Stimulated activated CD4-positive, alpha-beta T cell treated with anti-CD3 and anti-CD28 coated beads, TNF-alpha, amount 100 ng/mL, for 1 hour (primary cell): ENCODE measurements around the gene UVRAG.
"Not testable (repeated sequence)": the region's sequence is repeated elsewhere in the genome, so short reads cannot be mapped to it uniquely, and the experiment has no call there.

ENCODE experiments used
- DNase-seq, 3 donors: peaks; one replicate each; pipeline ENCODE4 v3.0.0-alpha.2; 2020; ENCODE audit warnings: low read depth in 3 of 3, low spot score in 1 of 3

UVRAG gene

GRCh38 chr11:75946531-75947530, 131.8 kb downstream of the UVRAG start:
- no peak for DNase-seq

DNA sequence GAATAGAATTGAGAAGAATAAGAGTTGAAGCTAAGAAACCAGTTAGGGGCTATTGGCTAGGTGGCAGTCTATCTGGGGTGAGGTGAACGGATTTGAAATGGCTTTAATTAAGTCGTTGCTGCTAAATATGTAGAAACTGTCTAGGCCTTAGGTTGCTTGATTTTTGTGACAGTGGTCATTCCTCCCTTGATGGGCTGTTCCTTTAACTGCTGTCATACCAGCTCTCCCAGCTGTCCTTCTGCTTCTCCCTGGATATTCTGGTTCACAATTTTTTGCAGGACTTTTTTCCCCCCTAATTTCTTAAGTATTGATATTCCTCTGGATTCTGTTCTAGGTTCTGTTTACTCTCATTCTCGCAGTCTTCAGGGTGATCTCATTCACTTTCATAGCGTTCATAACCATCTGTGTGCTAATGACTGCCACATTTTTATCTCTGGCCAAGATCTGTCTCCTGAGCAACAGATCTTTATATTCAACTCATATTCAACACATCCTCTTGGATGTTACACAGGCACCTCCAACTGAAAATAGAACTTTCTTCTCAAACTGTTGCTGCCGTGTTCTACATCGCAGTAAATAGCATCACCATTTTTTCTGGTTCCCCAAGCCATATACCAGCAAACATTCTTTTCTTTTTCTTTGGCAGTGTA, 134.1 kb downstream of the UVRAG start:
- no peak for DNase-seq

GRCh38 chr11:75950141-75950540, 135.1 kb downstream of the UVRAG start:
- no peak for DNase-seq

DNA sequence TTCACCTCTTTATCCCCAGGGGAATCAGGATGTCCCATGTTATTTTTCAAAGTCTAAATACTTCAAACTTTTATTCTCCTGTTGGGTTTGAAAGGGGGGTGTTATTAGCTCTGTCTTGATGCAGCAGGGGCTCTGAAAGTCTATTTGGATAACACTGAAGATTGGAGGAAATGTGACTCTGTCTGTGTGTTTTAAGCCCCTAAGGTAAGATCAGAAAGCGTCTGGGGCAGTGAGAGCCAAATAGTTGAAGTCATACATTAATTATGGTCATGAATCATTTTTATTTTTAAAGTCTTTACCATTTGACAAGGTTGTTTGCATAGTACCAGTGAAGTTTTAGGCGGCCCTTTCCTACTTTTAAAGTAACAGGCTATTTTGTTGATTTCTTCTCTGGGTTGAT, 139.0 kb downstream of the UVRAG start:
- DNase-seq = no peak

GRCh38 chr11:75955443-75955842, 140.4 kb downstream of the UVRAG start:
- DNase-seq = no peak

GRCh38 chr11:75959540-75959939, 144.5 kb downstream of the UVRAG start:
- DNase-seq = no peak

DNA sequence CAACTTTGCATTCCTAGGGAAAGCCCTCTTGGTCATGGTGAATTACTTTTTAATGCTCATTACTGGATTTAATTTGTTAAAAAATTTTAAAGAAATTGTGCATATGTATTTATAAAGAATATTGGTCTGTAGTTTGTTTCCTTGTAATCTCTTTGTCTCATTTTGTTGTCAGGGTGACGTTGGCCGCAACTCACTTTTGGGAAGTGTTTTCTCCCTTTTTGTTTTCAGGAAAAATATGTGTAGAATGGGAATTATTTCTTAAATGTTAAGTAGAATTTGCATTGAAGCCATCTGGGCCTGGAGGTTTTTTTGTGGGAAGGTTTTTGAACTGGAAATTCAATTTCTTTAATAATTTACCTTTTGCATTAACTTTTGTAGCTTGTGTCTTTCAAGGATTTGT, 149.1 kb downstream of the UVRAG start:
- no peak for DNase-seq

DNA sequence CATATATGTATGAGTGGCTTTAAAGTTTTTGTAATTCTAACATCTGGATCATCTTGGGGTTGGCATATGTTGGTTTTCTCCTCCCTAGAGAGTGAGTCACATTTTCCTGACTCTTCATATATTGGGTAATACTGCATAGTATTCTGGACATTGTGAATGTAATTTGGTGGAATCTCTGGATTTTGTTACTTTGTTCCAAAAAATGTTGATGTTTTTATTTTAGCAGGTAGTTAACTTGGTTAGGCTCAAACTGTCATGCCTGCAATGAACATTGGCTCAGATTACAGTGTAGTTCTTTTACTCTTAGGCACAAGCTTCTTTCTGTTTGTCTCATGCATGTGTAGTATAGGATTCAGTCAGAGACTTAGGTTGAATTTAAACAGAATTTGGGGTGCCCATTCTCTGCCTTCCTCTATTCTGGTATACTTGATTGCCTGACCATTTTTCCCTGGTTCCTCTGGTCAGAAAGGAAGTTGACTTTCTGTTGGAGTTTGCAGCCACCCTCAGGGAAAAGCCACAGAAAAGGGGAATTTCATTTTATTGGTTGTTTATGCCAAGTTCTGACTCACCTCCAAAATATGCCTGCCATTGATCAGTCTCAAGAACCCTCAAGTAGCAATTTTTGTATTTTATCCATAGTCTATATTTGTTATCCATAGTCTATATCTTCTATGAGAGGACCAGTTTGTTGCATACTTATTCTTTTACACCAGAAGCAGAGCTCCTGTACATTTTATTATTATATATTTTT, 151.7 kb downstream of the UVRAG start:
- no peak for DNase-seq

DNA sequence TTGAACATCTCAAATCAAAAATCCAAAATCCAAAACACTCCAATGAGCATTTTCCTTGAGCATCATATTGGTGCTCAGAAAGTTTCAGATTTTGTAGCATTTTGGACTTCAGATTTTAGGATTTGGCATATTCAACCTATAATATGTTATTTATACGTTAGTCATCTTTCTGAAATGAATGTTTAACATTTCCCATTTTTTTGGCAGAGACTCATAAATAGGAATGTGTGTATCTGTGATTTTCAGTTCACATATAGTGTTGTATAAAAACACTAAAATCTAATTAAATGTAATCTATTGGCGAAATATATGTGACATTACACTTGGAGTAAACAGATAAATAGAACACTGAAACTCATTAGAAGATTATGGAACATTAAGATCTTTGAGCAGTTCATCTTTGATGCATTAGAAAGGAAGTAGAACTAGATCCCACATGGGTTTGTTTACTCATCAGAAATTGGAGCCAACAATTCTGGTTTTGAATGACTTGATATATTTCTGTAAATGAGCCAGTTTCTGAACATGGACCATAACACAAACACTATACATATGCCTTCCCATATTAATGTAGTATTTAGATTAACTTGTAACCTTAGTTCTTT, 153.1 kb downstream of the UVRAG start:
- no peak for DNase-seq

DNA sequence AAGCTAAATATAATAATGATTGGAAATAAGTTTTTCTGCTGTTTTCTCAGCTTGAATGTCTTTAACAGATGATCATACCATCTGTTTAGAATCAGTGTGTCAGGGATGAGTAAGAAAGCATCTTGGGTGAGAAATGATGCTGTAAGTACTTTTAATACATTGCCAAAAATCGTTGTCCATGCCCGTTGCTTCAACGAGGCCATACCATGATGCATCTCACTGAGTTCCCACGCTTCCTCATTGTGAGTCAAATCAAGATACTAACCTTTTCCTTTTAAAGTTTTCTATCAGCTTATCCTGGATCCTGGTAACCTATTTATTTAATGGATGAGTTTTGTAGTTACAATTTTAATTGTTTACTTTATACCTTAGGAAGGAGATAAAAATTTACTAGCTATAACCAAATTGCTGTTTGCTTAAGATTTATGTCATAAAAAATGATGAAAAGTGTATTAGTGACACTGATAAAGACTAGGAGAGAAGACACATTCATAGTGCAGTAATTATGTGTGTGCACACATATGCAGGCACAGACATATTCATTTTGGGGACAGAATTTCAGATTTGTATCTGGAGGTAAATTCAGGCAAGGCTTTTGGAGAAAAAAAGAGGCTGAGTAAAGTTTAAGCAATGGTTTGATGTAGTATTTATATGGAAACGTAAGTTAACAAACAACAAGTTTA, 154.8 kb downstream of the UVRAG start:
- DNase-seq = no peak

DNA sequence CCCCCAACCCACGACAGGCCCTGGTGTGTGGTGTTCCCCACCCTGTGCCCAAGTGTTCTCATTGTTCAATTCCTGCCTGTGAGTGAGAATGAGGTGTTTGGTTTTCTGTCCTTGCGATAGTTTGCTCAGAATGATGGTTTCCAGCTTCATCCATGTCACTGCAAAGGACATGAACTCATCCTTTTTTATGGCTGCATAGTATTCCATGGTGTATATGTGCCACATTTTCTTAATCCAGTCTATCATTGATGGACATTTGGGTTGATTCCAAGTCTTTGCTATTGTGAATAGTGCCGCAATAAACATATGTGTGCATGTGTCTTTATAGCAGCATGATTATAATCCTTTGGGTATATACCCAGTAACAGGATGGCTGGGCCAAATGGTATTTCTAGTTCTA, 158.7 kb downstream of the UVRAG start:
- not testable (repeated sequence) for DNase-seq

- DNase-seq = not testable (repeated sequence)
Observed at GRCh38 chr11:75979075-75979474, 164.1 kb downstream of the UVRAG start.

DNA sequence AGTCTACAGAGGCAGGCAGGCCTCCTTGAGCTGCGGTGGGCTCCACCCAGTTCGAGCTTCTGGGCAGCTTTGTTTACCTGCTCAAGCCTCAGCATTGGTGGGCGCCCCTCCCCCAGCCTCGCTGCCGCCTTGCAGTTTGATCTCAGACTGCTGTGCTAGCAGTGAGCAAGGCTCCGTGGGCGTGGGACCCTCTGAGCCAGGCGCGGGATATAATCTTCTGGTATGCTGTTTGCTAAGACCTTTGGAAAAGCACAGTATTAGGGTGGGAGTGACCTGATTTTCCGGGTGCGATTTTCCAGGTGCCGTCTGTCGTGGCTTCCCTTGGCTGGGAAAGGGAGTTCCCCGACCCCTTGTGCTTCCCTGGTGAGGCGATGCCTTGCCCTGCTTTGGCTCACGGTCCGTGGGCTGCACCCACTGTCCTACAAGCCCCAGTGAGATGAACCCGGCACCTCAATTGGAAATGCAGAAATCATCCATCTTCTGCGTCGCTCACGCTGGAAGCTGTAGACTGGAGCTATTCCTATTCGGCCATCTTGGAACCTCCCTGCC, 164.5 kb downstream of the UVRAG start:
- DNase-seq = not testable (repeated sequence)

DNA sequence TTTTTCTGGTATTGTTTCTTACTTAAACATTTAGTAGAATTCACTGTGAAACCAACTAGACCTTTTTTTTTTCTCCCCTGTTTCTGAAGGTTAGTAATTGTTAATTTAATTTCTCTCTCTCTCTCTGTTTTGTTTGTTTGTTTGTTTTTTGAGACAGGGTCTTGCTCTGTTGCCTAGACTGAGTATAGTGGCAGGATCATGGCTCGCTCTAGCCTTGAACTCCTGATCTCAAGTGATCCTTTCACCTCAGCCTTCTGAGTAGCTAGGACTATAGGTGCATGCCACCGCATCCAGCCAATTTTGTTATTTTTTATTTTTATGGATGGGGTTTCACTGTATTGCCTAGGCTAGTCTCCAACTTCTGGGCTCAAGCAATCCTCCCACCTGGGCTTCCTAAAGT, 165.0 kb downstream of the UVRAG start:
- DNase-seq = no peak

DNA sequence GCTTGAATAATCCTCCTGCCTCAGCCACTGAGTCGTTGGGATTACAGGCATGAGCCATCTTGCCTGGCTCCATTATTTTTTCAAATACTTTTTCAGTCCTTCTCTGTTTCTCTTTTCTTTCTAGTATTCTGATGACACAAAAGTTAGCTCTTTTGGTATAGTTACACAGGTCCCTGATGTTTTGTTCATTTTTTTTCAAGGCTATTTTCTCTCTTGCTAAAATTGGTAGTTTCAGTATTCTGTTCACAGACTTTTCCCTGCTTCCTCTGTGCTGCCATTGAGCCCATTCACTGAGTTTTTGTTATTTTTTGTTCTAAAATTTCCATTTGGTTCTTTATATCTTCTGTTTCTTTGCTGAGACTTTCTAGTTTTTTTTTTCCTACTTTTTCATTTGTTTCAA, 166.5 kb downstream of the UVRAG start:
- no peak for DNase-seq

GRCh38 chr11:75982309-75982708, 167.3 kb downstream of the UVRAG start:
- DNase-seq = no peak

- DNase-seq = no peak
Observed at GRCh38 chr11:75986966-75987365, 172.0 kb downstream of the UVRAG start.

GRCh38 chr11:75993126-75993525, 178.1 kb downstream of the UVRAG start:
- no peak for DNase-seq

DNA sequence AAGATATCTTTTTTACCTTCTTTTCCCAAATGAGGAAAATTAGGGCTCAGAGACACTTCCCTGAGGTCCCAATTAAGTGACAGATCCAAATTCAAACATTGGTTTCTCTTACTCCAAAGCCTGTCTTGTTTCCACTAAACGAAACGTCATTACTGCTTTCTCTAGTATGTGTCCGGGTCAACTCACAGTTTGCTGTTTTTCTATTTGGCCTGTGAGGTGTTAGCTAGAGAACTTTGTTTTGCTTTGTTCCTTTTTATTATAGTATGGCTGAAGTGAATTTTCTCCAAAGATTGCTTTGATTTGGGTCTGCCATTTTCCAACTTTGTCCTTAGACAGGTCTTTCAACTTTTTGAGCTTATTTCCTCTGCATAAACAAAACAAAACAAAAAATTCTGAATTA, 179.6 kb downstream of the UVRAG start:
- DNase-seq = no peak
